Smooth muscle cell of the brain vasculature (primary cell): Measurements from ENCODE around the gene PHTF2.
"Not testable (repeated sequence)": the region's sequence is repeated elsewhere in the genome, so short reads cannot be mapped to it uniquely, and the experiment has no call there.

Experiments
- DNase-seq: peaks from one replicate; pipeline ENCODE4 v3.0.0-alpha.2; 2012; ENCODE audit warnings: low read depth, low spot score

PHTF2 gene

DNA sequence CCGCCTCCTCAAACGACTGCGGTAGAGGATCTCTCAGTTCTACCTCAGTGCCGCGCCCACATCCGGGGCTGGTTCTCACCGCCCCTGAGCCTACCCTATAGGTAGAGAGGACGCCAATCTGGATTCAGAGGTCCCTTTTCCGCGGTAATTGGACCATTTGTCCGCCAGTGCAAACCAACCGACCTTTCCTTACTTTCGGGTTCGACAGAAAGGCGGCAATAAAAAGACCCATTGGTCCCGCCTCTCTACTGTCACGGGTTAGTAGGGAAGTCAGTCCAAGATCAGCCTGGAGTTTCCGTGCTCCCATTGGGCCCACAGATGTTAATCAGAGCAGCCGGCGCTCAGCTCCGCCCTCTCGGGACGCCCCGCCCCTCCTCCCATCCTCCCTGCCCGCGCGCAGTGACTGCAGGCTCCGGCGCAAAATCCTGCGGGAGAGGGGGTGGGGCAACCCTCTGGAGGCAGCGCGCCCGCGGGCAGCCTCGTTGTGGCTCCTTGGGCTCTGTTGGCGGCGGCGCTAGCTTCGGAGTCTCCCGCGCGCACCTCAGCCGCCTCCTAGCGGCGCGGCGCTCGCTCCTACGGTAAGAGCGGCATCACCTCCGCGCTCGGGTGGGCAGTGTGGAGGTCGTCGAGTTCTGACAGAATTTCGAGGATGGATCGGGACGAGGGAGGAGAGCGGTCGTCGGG, at the start of gene PHTF2, which contains the start of gene TMEM60:
PHTF2 (plus strand) TSS at position 380 of the 684 bp plus-strand sequence.
TMEM60 (minus strand) TSS at position 41 of the 684 bp plus-strand sequence. CDS start 4,061 bp downstream, outside the sequence.
- peak; percentile 99 for DNase-seq

GRCh38 chr7:77752016-77752415, 46.6 kb upstream of the PHTF2 start:
- no peak for DNase-seq

GRCh38 chr7:77753173-77753572, 45.4 kb upstream of the PHTF2 start:
- no peak for DNase-seq

GRCh38 chr7:77757589-77757988, 41.0 kb upstream of the PHTF2 start:
- no peak for DNase-seq

- DNase-seq = peak; percentile 62
These were observed 39.2 kb upstream of the PHTF2 start for GRCh38 chr7:77759294-77759889.

- DNase-seq = no peak
These were observed 37.6 kb upstream of the PHTF2 start for GRCh38 chr7:77760809-77761453.

DNA sequence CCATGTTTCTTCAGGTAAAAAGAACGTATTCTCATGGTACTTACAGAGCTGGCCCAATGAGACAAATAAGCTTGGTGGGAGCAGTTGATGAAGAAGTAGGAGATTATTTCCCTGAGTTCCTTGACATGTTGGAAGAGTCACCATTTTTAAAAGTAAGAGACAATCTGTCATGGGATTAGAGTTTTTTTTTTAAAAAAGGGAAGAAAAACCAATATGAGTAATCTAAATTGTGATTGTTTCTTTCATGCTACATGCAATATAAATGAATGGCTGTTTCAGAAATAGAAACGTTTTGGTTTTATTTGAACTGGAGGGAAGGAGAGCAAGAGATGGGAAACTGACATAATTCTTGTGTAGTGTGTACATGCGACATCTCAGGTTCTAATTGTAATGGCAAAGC, 33.1 kb upstream of the PHTF2 start:
- DNase-seq = no peak

GRCh38 chr7:77765906-77766800, 32.4 kb upstream of the PHTF2 start:
- DNase-seq = no peak

DNA sequence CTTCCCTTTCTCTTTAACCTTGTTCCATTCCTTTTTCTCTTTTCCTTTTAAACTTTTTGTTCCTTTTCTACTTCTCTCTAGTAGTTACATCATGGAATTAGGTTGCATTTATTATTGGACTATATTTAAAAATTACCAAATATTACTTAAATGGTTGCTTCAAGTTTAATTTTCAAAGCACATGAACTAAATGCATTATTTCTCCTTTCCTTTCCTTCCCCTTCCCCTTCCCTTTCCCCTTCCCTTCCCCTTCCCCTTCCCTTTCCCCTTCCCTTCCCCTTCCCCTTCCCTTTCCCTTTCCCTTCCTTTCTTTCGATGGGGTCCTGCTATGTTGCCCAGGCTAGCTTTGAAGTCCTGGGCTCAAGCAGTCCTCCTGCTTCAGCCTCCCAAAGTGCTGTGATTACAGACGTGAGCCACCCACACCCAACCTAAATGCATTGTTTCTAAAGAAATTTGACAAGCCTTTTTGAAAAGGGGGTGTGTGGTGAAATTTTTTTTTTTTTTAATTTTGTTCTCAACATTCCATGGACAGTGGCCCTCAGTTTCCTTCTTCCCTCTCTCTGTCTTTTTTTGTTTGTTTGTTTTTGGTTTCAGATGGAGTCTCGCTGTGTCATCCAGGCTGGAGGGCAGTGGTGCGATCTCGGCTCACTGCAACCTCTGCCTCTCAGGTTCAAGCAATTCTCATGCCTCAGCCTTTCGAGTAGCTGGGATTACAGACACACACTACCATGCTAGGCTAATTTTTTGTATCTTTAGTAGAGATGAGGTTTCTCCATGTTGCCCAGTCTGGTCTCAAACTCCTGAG, 31.6 kb upstream of the PHTF2 start:
- no peak for DNase-seq

DNA sequence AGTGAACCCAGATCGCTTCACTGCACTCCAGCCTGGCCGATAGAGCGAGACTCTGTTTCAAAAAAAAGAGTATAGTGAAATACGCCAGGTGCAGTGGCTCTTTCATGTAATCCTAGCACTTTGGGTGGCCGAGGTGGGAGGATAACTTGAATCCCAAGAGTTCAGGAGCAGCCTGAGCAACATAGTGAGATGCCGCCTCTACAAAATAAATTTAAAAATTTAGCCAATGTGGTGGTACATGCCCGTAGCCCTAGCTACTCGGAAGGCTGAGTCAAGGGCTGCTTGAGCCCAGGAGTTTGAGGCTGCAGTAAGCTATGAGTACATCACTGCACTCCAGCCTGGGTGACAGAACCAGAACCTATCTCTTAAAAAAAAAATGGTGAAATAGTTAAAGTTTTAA, 28.3 kb upstream of the PHTF2 start:
- DNase-seq = no peak

DNA sequence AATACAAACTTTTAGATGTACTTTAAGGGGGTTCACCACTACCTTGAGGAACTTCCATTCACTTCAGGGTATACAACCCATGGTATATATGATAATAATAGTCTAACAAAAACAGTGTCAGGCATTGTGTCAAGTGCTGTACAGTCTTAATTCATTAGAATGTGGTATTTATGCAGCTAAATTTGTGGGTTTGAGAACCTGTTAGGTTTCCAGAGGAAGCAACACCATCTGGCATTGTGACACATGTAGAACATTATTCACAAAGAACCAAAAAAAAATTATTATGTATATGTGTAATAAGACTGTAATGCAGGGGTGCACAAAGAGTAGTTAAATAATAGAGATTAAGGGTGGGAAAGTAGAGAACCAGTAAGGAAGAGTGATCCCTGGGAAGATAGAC, 26.7 kb upstream of the PHTF2 start:
- no peak for DNase-seq

- DNase-seq = no peak
These were observed 20.0 kb upstream of the PHTF2 start for GRCh38 chr7:77778535-77778934.

GRCh38 chr7:77782383-77782782, 16.2 kb upstream of the PHTF2 start:
- no peak for DNase-seq

- DNase-seq = no peak
These were observed 15.5 kb upstream of the PHTF2 start for GRCh38 chr7:77783111-77783510.

DNA sequence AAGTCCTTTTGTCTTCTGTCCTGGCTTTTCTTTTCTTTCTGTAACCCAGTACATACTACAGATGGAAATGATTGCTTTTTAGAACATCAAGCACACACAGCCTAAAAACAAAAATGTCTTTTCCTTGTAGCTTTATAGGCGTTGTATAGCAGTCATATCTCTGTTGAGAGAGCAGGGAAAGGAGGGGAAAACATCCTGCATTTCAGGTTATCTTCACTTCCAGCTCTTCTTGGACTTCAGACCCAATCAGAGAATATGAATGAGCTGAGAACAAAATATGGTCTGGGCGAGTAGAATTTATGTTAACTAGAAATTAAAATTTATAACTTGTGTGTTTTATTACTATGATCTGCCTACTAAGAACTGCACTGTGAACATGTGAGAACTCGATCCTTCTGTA, 15.0 kb upstream of the PHTF2 start:
- no peak for DNase-seq

GRCh38 chr7:77784426-77784825, 14.1 kb upstream of the PHTF2 start:
- not testable (repeated sequence) for DNase-seq

GRCh38 chr7:77786018-77786417, 12.6 kb upstream of the PHTF2 start:
- no peak for DNase-seq

DNA sequence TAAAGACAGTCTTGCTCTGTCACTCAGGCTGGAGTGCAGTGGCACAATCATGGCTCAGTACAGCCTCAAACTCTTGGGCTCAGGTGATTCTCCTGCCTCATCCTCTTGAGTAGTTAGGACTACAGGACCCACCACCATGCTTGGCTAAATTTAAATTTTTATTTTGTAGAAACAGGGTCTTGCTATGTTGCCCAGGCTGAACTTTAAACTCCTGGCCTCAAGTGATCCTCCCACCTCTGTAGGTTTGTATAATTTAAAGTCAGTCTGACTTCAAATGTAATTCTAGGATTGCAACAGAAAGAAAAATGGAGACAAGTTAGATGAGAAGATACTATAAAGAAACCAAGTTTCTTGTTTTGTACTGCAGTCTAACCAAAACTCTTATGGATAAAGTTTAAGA, 11.8 kb upstream of the PHTF2 start:
- DNase-seq = no peak

DNA sequence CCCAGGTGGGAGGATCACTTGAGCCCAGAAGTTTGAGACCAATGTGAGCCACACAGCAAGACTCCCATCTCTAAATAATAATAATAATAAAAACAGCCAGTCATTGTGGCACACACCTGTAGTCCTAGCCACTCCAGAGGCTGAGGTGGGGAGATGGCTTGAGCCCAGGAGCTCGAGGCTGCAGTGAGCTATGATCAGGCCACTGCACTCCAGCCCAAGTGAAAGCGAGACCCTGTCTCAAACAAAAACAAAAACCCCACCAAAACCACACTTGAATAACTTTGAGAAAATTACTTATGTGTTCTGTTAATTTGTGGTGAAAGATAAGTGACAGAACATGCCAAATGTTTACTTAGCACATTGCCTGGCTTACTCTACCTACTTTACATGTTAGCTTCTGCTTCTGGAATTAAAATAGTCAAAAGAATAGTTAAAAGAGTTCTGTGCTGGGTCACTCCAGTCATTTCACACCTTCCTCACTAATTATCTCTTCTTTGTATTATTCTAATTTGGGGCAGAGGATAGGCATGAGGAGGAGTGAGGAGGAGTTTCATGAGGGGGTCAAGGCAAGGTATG, 10.2 kb upstream of the PHTF2 start:
- DNase-seq = no peak

DNA sequence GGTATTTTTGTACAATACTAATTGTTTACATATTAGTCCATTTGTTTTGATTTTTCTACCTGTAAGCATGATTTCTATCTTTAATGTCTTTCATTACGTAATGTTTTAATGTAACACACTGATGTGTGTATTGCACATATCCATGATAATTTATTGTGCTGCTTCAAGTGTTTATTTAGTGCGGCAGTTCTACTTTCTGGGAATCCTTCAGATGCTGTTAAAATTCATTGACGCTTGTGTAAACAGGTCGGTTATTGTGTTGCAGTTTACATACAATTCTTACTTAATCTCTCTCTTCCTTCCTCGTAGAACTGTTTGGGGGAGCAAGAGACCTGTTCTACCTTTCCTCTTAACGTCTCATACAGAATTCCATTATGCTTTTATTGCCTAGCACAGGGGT, 7.2 kb upstream of the PHTF2 start:
- DNase-seq = no peak

DNA sequence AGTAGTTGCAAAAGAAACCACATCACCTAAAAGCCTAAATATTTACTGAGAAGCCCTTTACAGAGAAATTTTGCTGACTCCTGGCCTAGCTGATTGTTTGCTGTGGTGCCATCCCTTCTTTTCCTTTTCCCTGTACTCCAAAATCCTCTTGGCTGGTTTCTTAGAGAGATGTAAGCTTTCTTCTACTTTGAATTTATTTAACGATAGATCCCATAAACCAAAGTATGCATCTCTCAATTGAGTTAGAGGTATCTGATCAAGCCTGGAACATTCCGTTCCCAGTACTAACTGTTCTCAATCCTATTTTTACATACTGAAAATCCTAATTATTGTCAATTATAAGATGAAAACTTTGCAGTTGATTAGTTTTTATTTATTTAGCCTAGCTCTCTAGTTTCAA, 6.6 kb upstream of the PHTF2 start:
- no peak for DNase-seq
